Lower lobe of right lung (tissue), 2 donors: Measurements from ENCODE around the gene EVA1C. TPM values are rescaled to one million over a fixed set of nuclear protein-coding genes. Genes with fewer than 3 reads are reported as not detected.

Experiments
- ATAC-seq, 2 donors: fragments of 200-7000 bp; cut with Tn5 transposase; one replicate each; pipeline ENCODE4 v1.9.1; 2020 to 2022; ENCODE audit warnings: mild to moderate bottlenecking in 2 of 2, moderate library complexity in 2 of 2
- DNase-seq: peaks from one replicate; pipeline ENCODE4 v3.0.0-alpha.2; 2020
- H3K27ac ChIP-seq: fragments of 200-600 bp; one replicate; pipeline ENCODE4 v1.8.0; 2022
- H3K27me3 ChIP-seq: fragments of 200-600 bp; one replicate; pipeline ENCODE4 v1.8.0; 2022; ENCODE audit warnings: low read depth
- H3K36me3 ChIP-seq: fragments of 200-600 bp; one replicate; pipeline ENCODE4 v1.8.0; 2022; ENCODE audit warnings: mild to moderate bottlenecking
- H3K4me1 ChIP-seq: fragments of 200-600 bp; one replicate; pipeline ENCODE4 v1.8.0; 2022
- H3K4me3 ChIP-seq: fragments of 200-600 bp; one replicate; pipeline ENCODE4 v1.8.0; 2022; ENCODE audit warnings: mild to moderate bottlenecking
- H3K9me3 ChIP-seq: fragments of 200-600 bp; one replicate; pipeline ENCODE4 v1.8.0; 2022
- intact Hi-C: fragments of 100-400 bp; cut with DNase I; formaldehyde crosslinking; loops from one replicate; pipeline ENCODE4 v1.11.0; 2022
- total RNA-seq: library from RNA; stranded (reverse); fragmentation: NEBNext Ultra II Directional; extraction: Animal tissue kit (Norgen Biotek cat#: 25700); gene quantifications from one replicate; pipeline ENCODE4 v1.2.1, GENCODE V29; 2021
- TF ChIP-seq, protein P1 (sequence below): fragments of 200-600 bp; IDR thresholded peaks from one replicate; pipeline ENCODE4 v1.8.0; 2022; ENCODE audit warnings: antibody characterized with exemption, mild to moderate bottlenecking
- donor health status: DM: no; HTN: yes; CAD: no; lungs with severe emphysema.

The EVA1C gene
- total RNA-seq, 1 donor from 2014 or later: 31.8 TPM

- H3K27me3 ChIP-seq: no peaks in the 10 kb centered on the region
- intact Hi-C loops: no loop called here
- no peak overlapping the region for H3K4me3 ChIP-seq
- DNase-seq (no peak), ATAC-seq (no peak)
- peak overlapping the region; percentile 54 for H3K27ac ChIP-seq
- TF ChIP-seq, protein P1, sequence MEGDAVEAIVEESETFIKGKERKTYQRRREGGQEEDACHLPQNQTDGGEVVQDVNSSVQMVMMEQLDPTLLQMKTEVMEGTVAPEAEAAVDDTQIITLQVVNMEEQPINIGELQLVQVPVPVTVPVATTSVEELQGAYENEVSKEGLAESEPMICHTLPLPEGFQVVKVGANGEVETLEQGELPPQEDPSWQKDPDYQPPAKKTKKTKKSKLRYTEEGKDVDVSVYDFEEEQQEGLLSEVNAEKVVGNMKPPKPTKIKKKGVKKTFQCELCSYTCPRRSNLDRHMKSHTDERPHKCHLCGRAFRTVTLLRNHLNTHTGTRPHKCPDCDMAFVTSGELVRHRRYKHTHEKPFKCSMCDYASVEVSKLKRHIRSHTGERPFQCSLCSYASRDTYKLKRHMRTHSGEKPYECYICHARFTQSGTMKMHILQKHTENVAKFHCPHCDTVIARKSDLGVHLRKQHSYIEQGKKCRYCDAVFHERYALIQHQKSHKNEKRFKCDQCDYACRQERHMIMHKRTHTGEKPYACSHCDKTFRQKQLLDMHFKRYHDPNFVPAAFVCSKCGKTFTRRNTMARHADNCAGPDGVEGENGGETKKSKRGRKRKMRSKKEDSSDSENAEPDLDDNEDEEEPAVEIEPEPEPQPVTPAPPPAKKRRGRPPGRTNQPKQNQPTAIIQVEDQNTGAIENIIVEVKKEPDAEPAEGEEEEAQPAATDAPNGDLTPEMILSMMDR: no peak
- H3K4me1 ChIP-seq: no peaks in the 10 kb centered on the region
- no peaks in the 10 kb centered on the region for H3K9me3 ChIP-seq
- H3K36me3 ChIP-seq: peaks cover 76% of the 10 kb centered on the region
Measured at GRCh38 chr21:32463367-32463766, 50.9 kb downstream of the EVA1C start.

DNA sequence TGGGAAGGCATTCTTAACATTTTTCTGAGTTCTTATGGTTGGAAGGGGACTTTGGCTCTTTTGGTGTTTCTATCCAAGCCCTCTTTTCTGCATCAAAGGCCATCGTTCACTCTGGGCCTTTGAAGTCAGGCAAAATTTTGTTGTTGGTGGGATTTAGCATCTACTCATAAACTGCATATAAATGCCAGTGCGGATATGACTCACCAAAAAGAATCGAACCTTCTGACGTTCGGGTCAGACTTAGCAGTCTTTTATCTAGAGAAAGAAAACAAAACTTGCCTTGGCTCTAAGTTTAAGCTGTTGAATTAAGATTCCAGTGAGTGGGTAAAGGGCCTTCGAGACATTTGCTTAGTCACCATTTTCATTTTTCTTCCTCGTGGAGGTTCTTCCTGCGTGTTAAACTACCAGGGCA, 51.4 kb downstream of the EVA1C start:
- TF ChIP-seq, protein P1: no peak
- Histone ChIP-seq H3K4me3 (no peak overlapping the region), H3K4me1 (no peaks in the 10 kb centered on the region), H3K9me3 (no peaks in the 10 kb centered on the region), H3K36me3 (peaks cover 76% of the 10 kb centered on the region), H3K27ac (peak overlapping the region; percentile 54), H3K27me3 (no peaks in the 10 kb centered on the region)
- DNase-seq: no peak
- ATAC-seq: peak in 1 of 2 donors; percentile 63
- intact Hi-C loops: no loop called here

DNA sequence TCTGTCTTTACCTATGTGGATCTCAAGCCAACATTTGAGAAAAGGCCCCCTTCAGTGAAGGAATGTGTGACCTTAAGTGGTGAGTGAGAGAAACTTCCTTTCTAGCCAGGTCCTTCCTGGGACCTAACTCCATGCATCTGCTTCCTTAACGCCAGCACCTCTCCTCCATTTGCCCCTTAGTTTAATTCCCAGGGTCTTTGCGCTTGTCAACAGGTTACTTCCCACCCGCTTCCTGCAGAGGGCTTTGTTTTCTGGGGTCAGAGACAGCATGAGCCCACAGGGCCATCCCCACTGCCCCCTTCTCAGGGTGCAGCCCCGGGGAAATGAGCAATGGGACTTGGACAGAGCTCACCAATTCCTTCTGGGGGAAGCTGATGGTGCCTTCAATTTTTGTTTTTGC, 54.8 kb downstream of the EVA1C start:
- H3K27ac ChIP-seq: no peak overlapping the region
- no peaks in the 10 kb centered on the region for H3K27me3 ChIP-seq
- H3K36me3 ChIP-seq: peaks cover 82% of the 10 kb centered on the region
- TF ChIP-seq, protein P1: no peak
- intact Hi-C loops: no loop called here
- H3K9me3 ChIP-seq: no peaks in the 10 kb centered on the region
- H3K4me1 ChIP-seq: no peaks in the 10 kb centered on the region
- no peak overlapping the region for H3K4me3 ChIP-seq
- no peak for DNase-seq
- no peak for ATAC-seq

DNA sequence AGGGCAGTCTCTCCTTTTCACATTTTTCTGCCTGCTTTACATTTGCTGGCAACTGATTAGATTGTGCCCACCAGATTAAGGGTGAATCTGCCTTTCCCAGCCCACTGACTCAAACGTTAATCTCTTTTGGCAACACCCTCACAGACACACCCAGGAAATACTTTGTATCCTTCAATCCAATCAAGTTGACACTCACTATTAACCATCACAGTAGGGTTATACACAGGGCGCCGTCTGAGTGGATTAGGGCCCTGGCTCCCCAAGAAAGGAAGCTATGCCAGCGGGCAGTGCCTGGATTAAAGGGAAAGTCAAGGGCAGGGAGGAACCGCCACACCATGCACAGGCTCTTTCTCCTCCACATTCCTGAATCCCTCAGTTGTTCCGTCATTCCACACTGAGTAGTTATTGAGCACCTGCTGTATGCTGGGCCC, 56.2 kb downstream of the EVA1C start:
- Histone ChIP-seq H3K4me3 (no peak overlapping the region), H3K4me1 (no peaks in the 10 kb centered on the region), H3K9me3 (no peaks in the 10 kb centered on the region), H3K36me3 (peaks cover 88% of the 10 kb centered on the region), H3K27me3 (no peaks in the 10 kb centered on the region), H3K27ac (no peak overlapping the region)
- no peak for DNase-seq
- TF ChIP-seq, protein P1: no peak
- intact Hi-C loops: no loop called here
- no peak for ATAC-seq

DNA sequence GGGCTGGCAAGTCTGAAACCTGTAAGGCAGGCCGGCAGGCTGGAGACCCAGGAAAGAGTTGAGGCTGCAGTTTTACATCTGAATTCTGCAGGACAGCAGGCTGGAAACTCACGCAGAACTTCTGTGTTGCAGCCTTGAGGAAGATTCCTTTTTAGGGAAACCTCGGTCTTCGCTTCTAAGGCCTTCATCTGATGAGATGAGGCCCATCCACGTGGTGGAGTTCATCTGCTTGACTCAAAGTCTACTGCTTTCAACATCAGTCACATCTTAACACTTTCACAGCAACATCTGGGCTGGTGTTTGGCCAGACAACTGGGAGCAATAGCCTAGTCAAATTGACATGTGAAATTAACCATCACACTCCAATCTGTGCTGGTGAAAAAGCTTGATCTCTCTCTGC, 57.1 kb downstream of the EVA1C start:
- H3K4me1 ChIP-seq: peaks cover 6% of the 10 kb centered on the region
- no peaks in the 10 kb centered on the region for H3K27me3 ChIP-seq
- no peak overlapping the region for H3K27ac ChIP-seq
- ATAC-seq: no peak
- H3K9me3 ChIP-seq: no peaks in the 10 kb centered on the region
- intact Hi-C loops: no loop called here
- no peak for DNase-seq
- H3K36me3 ChIP-seq: peaks cover 93% of the 10 kb centered on the region
- TF ChIP-seq, protein P1: no peak
- no peak overlapping the region for H3K4me3 ChIP-seq

DNA sequence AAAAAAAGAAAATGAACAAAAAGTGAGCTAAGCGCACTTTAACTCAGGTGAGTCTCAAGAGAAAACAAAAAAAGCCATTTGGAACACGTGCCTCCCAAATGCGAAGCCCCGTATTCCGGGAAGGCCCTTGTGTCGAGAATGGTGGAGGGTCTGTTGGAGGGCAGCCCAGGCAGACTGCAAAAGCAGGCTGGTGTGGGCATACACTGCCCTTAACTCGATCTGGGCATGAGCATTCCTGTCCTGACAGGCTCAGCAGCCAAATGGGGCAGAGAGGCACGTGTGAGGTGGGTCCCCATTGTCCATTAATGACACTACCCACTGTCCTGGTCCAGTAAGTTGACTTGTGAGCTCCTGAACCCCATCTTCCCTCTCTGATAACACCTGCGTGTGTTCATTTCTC, 57.7 kb downstream of the EVA1C start:
- Histone ChIP-seq H3K27me3 (no peaks in the 10 kb centered on the region), H3K9me3 (no peaks in the 10 kb centered on the region), H3K27ac (no peak overlapping the region), H3K36me3 (peaks cover 90% of the 10 kb centered on the region), H3K4me3 (no peak overlapping the region), H3K4me1 (peaks cover 11% of the 10 kb centered on the region)
- intact Hi-C loops: no loop called here
- no peak for ATAC-seq
- no peak for DNase-seq
- TF ChIP-seq, protein P1: no peak
